Measurements from ENCODE around the gene DZIP1. TPM values are rescaled to one million over a fixed set of nuclear protein-coding genes. Genes with fewer than 3 reads are reported as not detected.

DZIP1 gene
- total and polyA plus RNA-seq, 2 of the 8 experiments (the other 6 are each of a cell fraction or from before 2014, with no cell fraction given): 7.6 to 24.6 TPM

DNA sequence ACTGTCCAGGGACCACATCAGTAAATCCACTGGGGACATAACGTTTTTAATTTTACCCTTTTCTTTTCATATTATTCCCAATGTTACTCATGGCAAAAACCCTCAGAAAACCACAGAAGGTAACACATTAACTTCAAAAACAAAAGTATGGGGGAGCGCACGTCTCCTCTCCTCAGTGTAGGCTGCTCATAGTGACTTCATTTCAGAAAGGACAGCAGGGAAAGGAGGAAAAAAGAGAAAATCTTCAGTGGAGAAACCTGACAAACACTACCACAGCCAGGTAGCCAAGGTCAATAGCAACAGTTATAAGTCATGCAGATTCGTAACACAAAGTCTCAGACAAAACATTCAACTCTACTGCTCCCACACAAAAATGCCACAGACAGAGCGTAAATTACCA, 21.4 kb downstream of the DZIP1 start:
- Histone ChIP-seq H3K9ac (replicated peaks in 1 of 4; ENCODE audit: extremely low read depth in 1 of 4, low read depth in 3 of 4, low read length in 3 of 4) (no peak overlapping the region), H2BK20ac (ENCODE audit: low read length) (no peak overlapping the region), H3K27me3 (replicated peaks in 1 of 4; ENCODE audit: control insufficient read depth in 3 of 4, extremely low read depth in 1 of 4, insufficient read depth in 3 of 4, low read length in 3 of 4) (no peaks in the 10 kb centered on the region), H2BK5ac (ENCODE audit: low read depth, low read length) (no peak overlapping the region), H4K5ac (ENCODE audit: insufficient read length, low read depth, low read length) (no peak overlapping the region), H3K4me1 (replicated peaks in 1 of 4; ENCODE audit: control insufficient read depth in 3 of 4, insufficient read depth in 4 of 4, low read length in 3 of 4) (no peaks in the 10 kb centered on the region; a peak in 1 of 7 replicates), H3K79me1 (ENCODE audit: low read depth, low read length) (no peaks in the 10 kb centered on the region), H3K23me2 (ENCODE audit: low read depth, low read length) (no peaks in the 10 kb centered on the region), H3K4ac (replicated peaks; ENCODE audit: insufficient read length, low read depth, low read length) (no peak overlapping the region), H3K27ac (ENCODE audit: low read depth, low read length) (no peak overlapping the region), H2AK5ac (ENCODE audit: low read depth, low read length) (no peak overlapping the region), H3K4me3 (ENCODE audit: extremely low read depth in 1 of 4, insufficient read depth in 2 of 4, low read depth in 3 of 4, low read length in 4 of 4) (no peak overlapping the region), H2BK12ac (ENCODE audit: low read depth, low read length) (no peak overlapping the region), H2AFZ (ENCODE audit: low read length) (no peak overlapping the region), H4K91ac (replicated peaks; ENCODE audit: insufficient read length, low read length) (no peak overlapping the region), H2BK15ac (ENCODE audit: low read length) (no peak overlapping the region), H3K14ac (ENCODE audit: insufficient read length) (no peak overlapping the region), H3K9me3 (ENCODE audit: insufficient read depth in 2 of 2, low read depth in 1 of 2, low read length in 1 of 2) (no peaks in the 10 kb centered on the region), H3K36me3 (ENCODE audit: control insufficient read depth in 2 of 4, insufficient read depth in 4 of 4, low read length in 3 of 4) (peaks cover 4 to 50% (median 24%) of the 10 kb centered on the region in 4 experiments; a peak in 7 of 8 replicates), H3K23ac (ENCODE audit: insufficient read length) (no peak overlapping the region), H3K18ac (ENCODE audit: extremely low read depth, low read length) (no peak overlapping the region), H3K56ac (replicated peaks; ENCODE audit: insufficient read length, low read depth, low read length) (no peak overlapping the region), H3K79me2 (ENCODE audit: control insufficient read depth in 1 of 2, insufficient read depth in 2 of 2, low read length in 2 of 2) (no peaks in the 10 kb centered on the region), H4K8ac (ENCODE audit: extremely low read depth, insufficient read depth, low read length) (no peak overlapping the region), H3K4me2 (ENCODE audit: insufficient read depth in 1 of 2, low read depth in 2 of 2, low read length in 2 of 2) (no peak overlapping the region), H2BK120ac (replicated peaks; ENCODE audit: low read depth, low read length) (no peak overlapping the region), H4K20me1 (replicated peaks in 1 of 2; ENCODE audit: control insufficient read depth in 1 of 2, insufficient read depth in 2 of 2, low read length in 2 of 2) (no peaks in the 10 kb centered on the region)
- no peak for DNase-seq (ENCODE audit: low read depth in 1 of 2, low spot score in 2 of 2)
- no peak for TF ChIP-seq CREB1 (IDR thresholded peaks at IDR 0.05)
- TF ChIP-seq CHD2 (IDR thresholded peaks at IDR 0.05; ENCODE audit: low read length): no peak
- no peak for TF ChIP-seq TAF1 (IDR thresholded peaks at IDR 0.05; ENCODE audit: low read depth, low read length)
- no peak for TF ChIP-seq RAD21 (IDR thresholded peaks at IDR 0.05 in 1 of 2, conservative IDR thresholded peaks at IDR 0.05 in 1 of 2; ENCODE audit: low read depth in 2 of 2, low read length in 2 of 2)
- TF ChIP-seq SRF (IDR thresholded peaks at IDR 0.05; ENCODE audit: low read depth, low read length): no peak
- TF ChIP-seq CBX8 (IDR thresholded peaks at IDR 0.05; ENCODE audit: borderline replicate concordance, low read depth, low read length): no peak
- TF ChIP-seq CHD1 (IDR thresholded peaks at IDR 0.05; ENCODE audit: low read depth, low read length): no peak
- no peak for TF ChIP-seq RXRA (IDR thresholded peaks at IDR 0.05; ENCODE audit: insufficient read depth, low read depth, low read length)
- TF ChIP-seq NANOG (IDR thresholded peaks at IDR 0.05; ENCODE audit: insufficient read depth, low read depth, low read length, poor library complexity, severe bottlenecking): no peak
- no peak for TF ChIP-seq SP4 (IDR thresholded peaks at IDR 0.05; ENCODE audit: low read length)
- no peak for FAIRE-seq
- WGBS, 2 experiments (ENCODE audit: extremely low coverage in 1 of 2, insufficient coverage in 1 of 2, insufficient read length in 1 of 2, insufficient replicate concordance in 2 of 2, low coverage in 1 of 2, low lambda C conversion rate in 2 of 2, missing lambda C conversion rate in 1 of 2): 45% methylated on average over 5 of the region's 5 CpGs; no CpG with 5 or more reads in 1 of the 2 experiments
- POLR2A ChIA-PET (ENCODE audit: partially characterized antibody): interaction anchor here (1.3 kb wide), 1 partner anchor 53 kb away, joined by 3 read pairs; the partner anchor contains the start of gene DNAJC3
- CTCF ChIA-PET (ENCODE audit: partially characterized antibody): interaction anchor here (1.0 to 9.3 kb wide), 14 partner anchors 8 to 212 kb away, joined by 3 to 142 read pairs (median 4); no protein-coding TSS in a partner anchor

All from H1 (cell line).